SK-N-SH (cell line): ENCODE measurements around the gene SP3.

Experiments used
- CHD2 ChIP-seq: fragments of 150-350 bp; IDR thresholded peaks from 2 replicates; pipeline ENCODE4 v1.6.1; 2018; ENCODE audit warnings: low read length; ENCODE audit not compliant: partially characterized antibody
- CTCF ChIP-seq: fragments of 200-600 bp; sonication (generic); IDR thresholded peaks from 2 replicates; pipeline ENCODE4 v1.6.1; 2017; ENCODE audit warnings: antibody characterized with exemption, mild to moderate bottlenecking, moderate library complexity
- EZH2phosphoT487 ChIP-seq: fragments of 200-600 bp; sonication (generic); IDR thresholded peaks from 2 replicates; pipeline ENCODE4 v1.6.1; 2017; ENCODE audit warnings: low read depth, mixed run types, mild to moderate bottlenecking, antibody characterized with exemption, moderate library complexity, borderline replicate concordance
- GABPA ChIP-seq: IDR thresholded peaks from 2 replicates; pipeline ENCODE4 v1.4.0; 2012; ENCODE audit warnings: low read depth, mild to moderate bottlenecking
- PBX3 ChIP-seq: IDR thresholded peaks from 2 replicates; pipeline ENCODE4; 2012
- POLR2AphosphoS5 ChIP-seq: IDR thresholded peaks from 2 replicates; pipeline ENCODE4 v1.6.1; 2012; ENCODE audit warnings: low read depth, low read length
- SIN3A ChIP-seq: IDR thresholded peaks from 2 replicates; pipeline ENCODE4 v1.6.1; 2012; ENCODE audit warnings: low read depth, mild to moderate bottlenecking, low read length, moderate library complexity, borderline replicate concordance
- TCF12 ChIP-seq: IDR thresholded peaks from 2 replicates; pipeline ENCODE4 v1.4.0; 2012
- YY1 ChIP-seq: IDR thresholded peaks from 2 replicates; pipeline ENCODE4 v1.4.0; 2012; ENCODE audit warnings: low read depth, mild to moderate bottlenecking

- TF ChIP-seq CTCF, result no peak
- TF ChIP-seq GABPA, result no peak
- no peak for TF ChIP-seq POLR2AphosphoS5
- no peak for TF ChIP-seq SIN3A
- TF ChIP-seq EZH2phosphoT487, result no peak
- TF ChIP-seq PBX3, result no peak
- no peak for TF ChIP-seq CHD2
- no peak for TF ChIP-seq TCF12
- TF ChIP-seq YY1, result no peak
Observed at GRCh38 chr2:173962583-173963110, 2.5 kb downstream of the SP3 start.
